KOPT-K1 (cell line): Measurements from ENCODE around the gene TAF15.

Experiments used
- H3K27ac ChIP-seq: fragments of 200-600 bp; sonication (generic); 2 replicates; pipeline ENCODE4 v1.5.1; 2016; ENCODE audit warnings: antibody characterized with exemption, mild to moderate bottlenecking, low read depth, low read length; ENCODE audit not compliant: poor library complexity, severe bottlenecking
- H3K36me3 ChIP-seq: fragments of 200-600 bp; sonication (generic); 2 replicates; pipeline ENCODE4 v1.5.1; 2017; ENCODE audit warnings: antibody characterized with exemption, mild to moderate bottlenecking, low read length, moderate library complexity; ENCODE audit not compliant: insufficient read depth
- H3K9me3 ChIP-seq: fragments of 200-600 bp; sonication (generic); 2 replicates; pipeline ENCODE4 v1.5.1; 2017; ENCODE audit warnings: antibody characterized with exemption, low read length, mild to moderate bottlenecking; ENCODE audit not compliant: insufficient read depth, poor library complexity, severe bottlenecking

The TAF15 gene

GRCh38 chr17:35867574-35867973 is 58.3 kb downstream of the TAF15 start:
- Histone ChIP-seq H3K9me3 (no peaks in the 10 kb centered on the region), H3K36me3 (no peaks in the 10 kb centered on the region; the same call in 1 of the 2 replicates), H3K27ac (no peak overlapping the region)

- H3K36me3 ChIP-seq: no peaks in the 10 kb centered on the region; the same call in 1 of the 2 replicates
- no peaks in the 10 kb centered on the region for H3K9me3 ChIP-seq
Measured at GRCh38 chr17:35868737-35869136, 59.5 kb downstream of the TAF15 start, which contains the start of gene HEATR9. HEATR9 (minus strand) TSS chr17:35868891; CDS start chr17:35868742, 149 bp downstream.

GRCh38 chr17:35870906-35871819 is 61.9 kb downstream of the TAF15 start:
- no peak overlapping the region for H3K27ac ChIP-seq
- H3K36me3 ChIP-seq: no peaks in the 10 kb centered on the region
- no peaks in the 10 kb centered on the region for H3K9me3 ChIP-seq

More at GRCh38 chr17:35868737-35869136, 59.5 kb downstream of the TAF15 start, which contains the start of gene HEATR9:
- no peak within 1 kb of the TSS for H3K27ac ChIP-seq

GRCh38 chr17:35872196-35872980 is 63.1 kb downstream of the TAF15 start:
- Histone ChIP-seq H3K36me3 (no peaks in the 10 kb centered on the region), H3K27ac (no peak overlapping the region), H3K9me3 (no peaks in the 10 kb centered on the region)

- Histone ChIP-seq H3K9me3 (no peaks in the 10 kb centered on the region), H3K27ac (no peak overlapping the region), H3K36me3 (no peaks in the 10 kb centered on the region)
Measured at GRCh38 chr17:35875072-35875799, 66.0 kb downstream of the TAF15 start.

- no peak overlapping the region for H3K27ac ChIP-seq
- no peaks in the 10 kb centered on the region for H3K36me3 ChIP-seq
- no peaks in the 10 kb centered on the region for H3K9me3 ChIP-seq
Measured at GRCh38 chr17:35875800-35876139, 66.5 kb downstream of the TAF15 start.

- Histone ChIP-seq H3K9me3 (no peaks in the 10 kb centered on the region), H3K27ac (no peak overlapping the region), H3K36me3 (no peaks in the 10 kb centered on the region)
Measured at GRCh38 chr17:35876534-35876933, 67.2 kb downstream of the TAF15 start.

- Histone ChIP-seq H3K27ac (no peak overlapping the region), H3K36me3 (no peaks in the 10 kb centered on the region), H3K9me3 (no peaks in the 10 kb centered on the region)
Measured at GRCh38 chr17:35877345-35878029, 68.2 kb downstream of the TAF15 start.

GRCh38 chr17:35878361-35878760 is 69.1 kb downstream of the TAF15 start:
- Histone ChIP-seq H3K9me3 (no peaks in the 10 kb centered on the region), H3K36me3 (no peaks in the 10 kb centered on the region), H3K27ac (no peak overlapping the region)

GRCh38 chr17:35879773-35880654 is 70.7 kb downstream of the TAF15 start, which contains the start of gene CCL5:
CCL5 (minus strand) TSS chr17:35880360.
- Histone ChIP-seq H3K27ac (no peak within 1 kb of the TSS), H3K9me3 (no peaks in the 10 kb centered on the region), H3K36me3 (no peaks in the 10 kb centered on the region)

GRCh38 chr17:35889241-35889640 is 80.0 kb downstream of the TAF15 start:
- H3K9me3 ChIP-seq: no peaks in the 10 kb centered on the region
- no peaks in the 10 kb centered on the region for H3K36me3 ChIP-seq
- no peak overlapping the region for H3K27ac ChIP-seq

- H3K27ac ChIP-seq: no peak overlapping the region
- no peaks in the 10 kb centered on the region for H3K36me3 ChIP-seq
- H3K9me3 ChIP-seq: no peaks in the 10 kb centered on the region
Measured at GRCh38 chr17:35889818-35890773, 80.8 kb downstream of the TAF15 start.

- Histone ChIP-seq H3K27ac (no peak overlapping the region), H3K9me3 (no peaks in the 10 kb centered on the region), H3K36me3 (no peaks in the 10 kb centered on the region)
Measured at GRCh38 chr17:35890774-35891155, 81.5 kb downstream of the TAF15 start.
